ENCODE results near the gene GALNT18. TPM values are rescaled to one million over a fixed set of nuclear protein-coding genes. Genes with fewer than 3 reads are reported as not detected.

The GALNT18 gene
- total and polyA plus RNA-seq, 2 donors (not counting 3 experiments of a cell fraction or from before 2014, with no cell fraction given), result 0.17 to 0.18 TPM

- no peak for FAIRE-seq
- H3K9me3 ChIP-seq (replicated peaks; ENCODE audit: control insufficient read depth, insufficient read depth, low read length), result no peaks in the 10 kb centered on the region
- H3K36me3 ChIP-seq (ENCODE audit: control insufficient read depth in 2 of 2, extremely low read depth in 1 of 2, insufficient read depth in 2 of 2, low read length in 2 of 2), result no peaks in the 10 kb centered on the region
- no TSS peak for BruUV-seq (replicated peaks)
- H4K20me1 ChIP-seq (replicated peaks; ENCODE audit: control insufficient read depth, extremely low read depth, insufficient read depth, low read length), result no peaks in the 10 kb centered on the region
- H3K4me3 ChIP-seq (replicated peaks in 1 of 3; ENCODE audit: insufficient read depth in 1 of 3, low read depth in 1 of 3, low read length in 3 of 3), result no peak overlapping the region
- H3K27me3 ChIP-seq (ENCODE audit: control insufficient read depth in 2 of 2, insufficient read depth in 2 of 2, low read length in 2 of 2), result no peaks in the 10 kb centered on the region
- dilution Hi-C loops (cut with MboI; ENCODE audit: extremely low pct_ligation_motif_present, low sequenced_read_pairs), result no loop called here
- H3K27ac ChIP-seq (ENCODE audit: insufficient read depth, low read depth, low read length), result no peak overlapping the region
- no peak overlapping the region for H3K4me2 ChIP-seq (ENCODE audit: insufficient read depth, low read length)
- no peaks in the 10 kb centered on the region for H3K9me1 ChIP-seq (replicated peaks; ENCODE audit: control insufficient read depth, extremely low read depth, insufficient read depth, low read length)
- TF ChIP-seq POLR2A (IDR thresholded peaks at IDR 0.05; ENCODE audit: low read depth, low read length), result no peak
- TF ChIP-seq MAX (IDR thresholded peaks at IDR 0.05; ENCODE audit: insufficient read depth, insufficient read length), result no peak
- H3K4me1 ChIP-seq (ENCODE audit: control insufficient read depth, extremely low read depth, insufficient read depth, low read length), result peaks cover 14% of the 10 kb centered on the region
- CTCF ChIA-PET, result interaction anchor here (0.7 kb wide), 1 partner anchor 8 kb away, joined by 3 read pairs; no protein-coding TSS in a partner anchor
- H3K9ac ChIP-seq (replicated peaks; ENCODE audit: extremely low read depth, insufficient read depth, low read length), result no peak overlapping the region
- no peaks in the 10 kb centered on the region for H3K79me2 ChIP-seq (ENCODE audit: control insufficient read depth, insufficient read depth, low read length)
- POLR2A ChIA-PET, result no interaction called here
- intact Hi-C loops (cut with micrococcal nuclease), result no loop called here
- H2AFZ ChIP-seq (ENCODE audit: low read depth, low read length), result no peak overlapping the region
- no peak for DNase-seq (ENCODE audit: low read depth, low spot score)
Measured at GRCh38 chr11:11387622-11388305, 234.0 kb downstream of the GALNT18 start.

GRCh38 chr11:11387207-11387606, 234.6 kb downstream of the GALNT18 start:
- Histone ChIP-seq H3K4me1 (ENCODE audit: control insufficient read depth, extremely low read depth, insufficient read depth, low read length) (peaks cover 12% of the 10 kb centered on the region), H3K36me3 (ENCODE audit: control insufficient read depth in 2 of 2, extremely low read depth in 1 of 2, insufficient read depth in 2 of 2, low read length in 2 of 2) (no peaks in the 10 kb centered on the region), H3K27me3 (ENCODE audit: control insufficient read depth in 2 of 2, insufficient read depth in 2 of 2, low read length in 2 of 2) (no peaks in the 10 kb centered on the region), H3K9me3 (replicated peaks; ENCODE audit: control insufficient read depth, insufficient read depth, low read length) (no peaks in the 10 kb centered on the region), H2AFZ (ENCODE audit: low read depth, low read length) (no peak overlapping the region), H3K4me2 (ENCODE audit: insufficient read depth, low read length) (no peak overlapping the region), H3K79me2 (ENCODE audit: control insufficient read depth, insufficient read depth, low read length) (no peaks in the 10 kb centered on the region), H3K9me1 (replicated peaks; ENCODE audit: control insufficient read depth, extremely low read depth, insufficient read depth, low read length) (no peaks in the 10 kb centered on the region), H3K4me3 (replicated peaks in 1 of 3; ENCODE audit: insufficient read depth in 1 of 3, low read depth in 1 of 3, low read length in 3 of 3) (no peak overlapping the region), H3K9ac (replicated peaks; ENCODE audit: extremely low read depth, insufficient read depth, low read length) (no peak overlapping the region), H3K27ac (ENCODE audit: insufficient read depth, low read depth, low read length) (no peak overlapping the region), H4K20me1 (replicated peaks; ENCODE audit: control insufficient read depth, extremely low read depth, insufficient read depth, low read length) (no peaks in the 10 kb centered on the region)
- FAIRE-seq (no peak), DNase-seq (ENCODE audit: low read depth, low spot score) (no peak)
- dilution Hi-C loops (cut with MboI; ENCODE audit: extremely low pct_ligation_motif_present, low sequenced_read_pairs), result no loop called here
- intact Hi-C loops (cut with micrococcal nuclease), result no loop called here
- ChIA-PET POLR2A (no interaction called here), CTCF (no interaction called here)
- TF ChIP-seq CTCF (IDR thresholded peaks at IDR 0.05; ENCODE audit: extremely low read depth in 1 of 2, insufficient read depth in 1 of 2, low read depth in 1 of 2, low read length in 2 of 2), result no peak
- TF ChIP-seq POLR2A (IDR thresholded peaks at IDR 0.05; ENCODE audit: low read depth, low read length), result no peak
- TF ChIP-seq EZH2 (IDR thresholded peaks at IDR 0.05; ENCODE audit: borderline replicate concordance, low read depth, low read length, severe bottlenecking), result no peak
- no peak for TF ChIP-seq JUN (IDR thresholded peaks at IDR 0.05; ENCODE audit: borderline replicate concordance, insufficient read depth, insufficient read length, low read depth)
- no peak for TF ChIP-seq MAX (IDR thresholded peaks at IDR 0.05; ENCODE audit: insufficient read depth, insufficient read length)
- TF ChIP-seq MYC (IDR thresholded peaks at IDR 0.05; ENCODE audit: low read depth, low read length), result no peak
- TF ChIP-seq FOS (IDR thresholded peaks at IDR 0.05; ENCODE audit: borderline replicate concordance, insufficient read depth, low read length), result no peak
- TF ChIP-seq GATA2 (IDR thresholded peaks at IDR 0.05; ENCODE audit: insufficient read depth, insufficient read length, low read depth, low read length), result no peak
- TF ChIP-seq POLR2AphosphoS5 (IDR thresholded peaks at IDR 0.05; ENCODE audit: insufficient read depth, low read depth, low read length), result no peak
- BruUV-seq (replicated peaks), result no TSS peak

All from endothelial cell of umbilical vein (primary cell).